AG09319 (cell line): ENCODE data around the gene CATSPER1.

Source experiments
- DNase-seq: peaks from one replicate; pipeline ENCODE4 v3.0.0-alpha.2; 2010; ENCODE audit warnings: low read depth; ENCODE audit errors: extremely low read depth
- TF ChIP-seq, protein P1 (sequence below): IDR thresholded peaks from 2 replicates; pipeline ENCODE4 v1.5.1; 2011; ENCODE audit warnings: low read depth, mild to moderate bottlenecking, inconsistent platforms, low read length, moderate library complexity

CATSPER1 gene

DNA sequence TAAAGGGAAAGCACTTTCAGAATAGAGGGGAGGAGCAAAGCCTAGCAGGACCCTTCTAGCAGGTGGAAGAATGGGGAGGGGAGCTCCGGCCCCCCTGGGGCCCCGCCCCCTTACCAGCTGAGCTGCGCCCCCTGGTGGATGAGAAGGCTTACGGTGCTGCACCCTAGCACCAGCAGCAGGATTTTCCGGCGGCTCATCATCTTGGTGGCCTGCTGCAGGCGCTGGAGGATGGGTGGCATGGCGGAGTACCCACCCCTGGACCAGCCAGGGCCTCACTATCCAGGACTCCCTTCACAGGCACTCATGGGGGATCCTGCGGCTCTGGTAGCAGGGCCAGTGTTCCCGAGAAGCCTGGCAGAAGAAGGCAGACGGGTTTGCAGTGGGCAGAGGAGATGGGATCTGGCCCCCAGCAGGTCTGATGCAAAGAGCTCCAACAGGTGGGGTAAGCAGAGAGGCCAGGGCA, 18.9 kb upstream of the CATSPER1 start:
- peak; percentile 43 for DNase-seq
- TF ChIP-seq, protein P1, sequence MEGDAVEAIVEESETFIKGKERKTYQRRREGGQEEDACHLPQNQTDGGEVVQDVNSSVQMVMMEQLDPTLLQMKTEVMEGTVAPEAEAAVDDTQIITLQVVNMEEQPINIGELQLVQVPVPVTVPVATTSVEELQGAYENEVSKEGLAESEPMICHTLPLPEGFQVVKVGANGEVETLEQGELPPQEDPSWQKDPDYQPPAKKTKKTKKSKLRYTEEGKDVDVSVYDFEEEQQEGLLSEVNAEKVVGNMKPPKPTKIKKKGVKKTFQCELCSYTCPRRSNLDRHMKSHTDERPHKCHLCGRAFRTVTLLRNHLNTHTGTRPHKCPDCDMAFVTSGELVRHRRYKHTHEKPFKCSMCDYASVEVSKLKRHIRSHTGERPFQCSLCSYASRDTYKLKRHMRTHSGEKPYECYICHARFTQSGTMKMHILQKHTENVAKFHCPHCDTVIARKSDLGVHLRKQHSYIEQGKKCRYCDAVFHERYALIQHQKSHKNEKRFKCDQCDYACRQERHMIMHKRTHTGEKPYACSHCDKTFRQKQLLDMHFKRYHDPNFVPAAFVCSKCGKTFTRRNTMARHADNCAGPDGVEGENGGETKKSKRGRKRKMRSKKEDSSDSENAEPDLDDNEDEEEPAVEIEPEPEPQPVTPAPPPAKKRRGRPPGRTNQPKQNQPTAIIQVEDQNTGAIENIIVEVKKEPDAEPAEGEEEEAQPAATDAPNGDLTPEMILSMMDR: peak; percentile 95

DNA sequence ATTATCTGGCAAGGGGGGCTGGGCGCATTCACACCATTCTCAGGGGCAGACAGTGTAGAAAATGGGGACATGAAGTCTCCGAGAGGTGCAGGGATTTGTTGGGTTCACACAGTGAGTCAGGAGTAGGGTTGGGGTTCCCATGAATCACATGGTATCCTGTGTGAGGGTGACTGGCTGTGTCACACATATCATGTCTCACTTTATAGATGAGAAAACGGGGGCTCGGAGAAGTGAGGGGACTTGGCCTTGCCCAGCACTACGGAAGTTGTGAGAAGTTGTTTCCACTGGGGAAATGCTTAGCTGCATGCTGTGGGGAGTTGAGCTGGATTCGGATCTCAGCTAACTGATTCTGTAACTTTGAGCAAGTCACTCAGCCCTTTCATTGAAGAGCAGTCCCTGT, 18.5 kb upstream of the CATSPER1 start:
- DNase-seq: no peak
- TF ChIP-seq, protein P1: no peak

DNA sequence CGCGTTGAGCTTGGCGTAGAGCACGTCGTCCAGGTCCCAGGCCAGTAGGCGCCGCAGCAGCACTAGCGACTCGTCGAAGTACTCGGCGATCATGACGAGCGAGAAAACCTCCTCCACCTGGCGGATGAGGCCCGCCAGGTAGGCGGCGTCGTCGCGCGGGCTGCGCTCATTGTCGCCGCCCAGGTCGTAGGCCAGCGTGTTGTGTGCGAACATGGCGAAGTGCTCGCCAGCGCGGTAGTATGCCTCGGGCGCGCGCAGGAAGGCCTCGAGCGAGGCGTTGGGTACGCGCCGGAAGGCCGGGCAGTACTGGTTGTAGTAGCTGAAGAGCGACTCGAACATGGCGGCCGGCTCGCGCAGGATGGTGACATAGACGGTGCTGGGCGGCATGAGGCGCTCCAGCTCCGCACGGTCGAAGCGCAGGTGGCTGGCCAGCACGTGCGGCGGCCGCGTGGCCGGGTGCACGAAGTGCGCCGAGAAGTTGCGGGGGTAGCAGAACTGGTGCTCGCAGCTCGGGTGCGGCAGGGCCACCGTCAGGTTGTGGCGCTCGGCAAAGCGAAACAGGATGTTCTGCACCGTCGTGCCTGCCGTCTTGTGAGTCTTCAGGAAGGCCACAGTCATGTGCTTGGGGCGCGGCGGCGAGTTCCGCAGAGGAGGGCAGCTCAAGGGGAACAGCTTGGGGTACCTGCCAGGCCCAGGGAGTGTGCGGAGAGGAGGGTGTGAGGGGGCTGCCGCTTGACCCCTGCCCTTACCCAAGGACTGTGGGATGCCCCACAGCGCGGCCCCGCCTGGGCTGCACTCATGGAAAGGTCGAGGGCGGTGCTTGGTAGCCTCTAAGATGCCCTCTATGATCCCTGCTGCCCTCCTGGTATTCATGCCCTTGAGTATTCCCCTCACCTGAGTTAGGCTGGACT, 17.0 kb upstream of the CATSPER1 start:
- DNase-seq: no peak
- TF ChIP-seq, protein P1: no peak

DNA sequence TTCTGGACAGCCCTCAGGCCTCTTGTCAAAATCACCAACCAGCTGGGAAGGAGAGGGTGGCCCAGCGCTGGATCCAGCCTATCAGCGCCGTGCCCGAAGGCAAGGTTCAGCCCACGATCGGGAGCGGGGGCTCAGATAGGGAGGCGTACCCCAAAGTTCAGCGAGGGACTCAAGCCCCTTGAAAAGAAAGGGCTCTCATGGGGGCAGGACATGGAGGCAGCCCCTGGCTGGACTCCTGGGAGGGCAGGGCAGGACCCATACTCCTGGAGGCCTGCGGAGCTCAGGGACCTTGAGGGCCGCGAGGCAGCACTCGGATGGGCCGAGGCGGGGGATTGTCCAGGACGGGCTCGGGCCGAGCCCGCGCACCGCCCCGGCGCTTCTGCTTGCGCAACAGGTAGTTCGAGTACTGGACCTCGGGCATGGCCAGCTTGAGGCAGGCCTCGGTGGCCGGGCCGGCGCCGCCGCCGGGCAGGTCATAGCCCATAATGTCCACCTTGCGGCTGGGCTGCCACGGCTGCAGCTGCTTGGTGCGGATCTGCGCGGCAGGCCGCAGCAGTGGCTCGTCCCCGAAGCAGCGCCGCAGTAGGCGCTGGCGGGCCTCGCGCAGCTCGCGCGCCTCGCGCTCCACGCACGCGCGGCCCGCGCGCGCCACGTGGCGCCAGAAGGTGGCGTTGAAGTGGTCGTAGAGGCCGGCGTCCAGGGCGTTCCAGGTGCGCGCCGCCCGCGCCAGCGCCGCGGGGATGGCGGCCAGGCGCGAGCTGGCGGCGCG, 16.1 kb upstream of the CATSPER1 start:
- no peak for DNase-seq
- TF ChIP-seq, protein P1: no peak

DNA sequence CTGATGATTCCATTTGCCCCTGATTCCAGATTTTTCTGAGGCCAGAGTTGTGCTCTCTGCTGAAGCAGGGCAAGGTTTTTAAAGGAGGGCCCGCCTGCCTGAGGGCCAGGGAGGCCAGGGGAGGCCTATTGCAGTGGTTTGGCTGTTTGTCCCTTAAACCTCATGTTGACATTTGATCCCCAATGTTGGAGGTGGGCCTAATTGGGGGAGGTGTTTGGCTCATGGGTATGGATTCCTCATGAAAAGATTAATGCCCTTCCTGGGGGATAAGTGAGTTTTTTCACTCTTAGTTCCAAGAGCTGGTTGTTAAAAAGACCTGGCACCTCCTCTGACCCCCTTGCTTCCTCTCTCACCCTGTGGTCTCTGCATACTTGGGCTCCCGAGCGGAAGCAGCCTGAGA, 13.5 kb upstream of the CATSPER1 start:
- no peak for DNase-seq
- TF ChIP-seq, protein P1: no peak

DNA sequence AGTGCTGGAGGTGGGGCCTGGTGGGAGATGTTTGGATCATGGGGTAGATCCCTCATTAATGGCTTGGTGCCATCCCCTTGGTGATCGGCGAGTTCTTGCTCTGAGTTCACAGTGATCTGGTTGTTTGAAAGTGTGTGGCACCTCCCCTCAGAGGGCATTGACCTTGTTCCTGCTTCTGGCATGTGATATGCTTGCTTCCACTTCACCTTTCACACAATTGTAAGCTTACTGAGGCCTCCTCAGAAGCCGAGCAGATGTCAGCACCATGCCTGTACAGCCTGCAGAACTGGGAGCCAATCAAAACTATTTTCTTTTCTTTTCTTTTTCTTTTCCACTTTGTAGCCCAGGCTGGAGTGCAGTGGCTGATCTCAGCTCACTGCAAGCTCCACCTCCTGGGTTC, 11.0 kb upstream of the CATSPER1 start:
- TF ChIP-seq, protein P1: no peak

DNA sequence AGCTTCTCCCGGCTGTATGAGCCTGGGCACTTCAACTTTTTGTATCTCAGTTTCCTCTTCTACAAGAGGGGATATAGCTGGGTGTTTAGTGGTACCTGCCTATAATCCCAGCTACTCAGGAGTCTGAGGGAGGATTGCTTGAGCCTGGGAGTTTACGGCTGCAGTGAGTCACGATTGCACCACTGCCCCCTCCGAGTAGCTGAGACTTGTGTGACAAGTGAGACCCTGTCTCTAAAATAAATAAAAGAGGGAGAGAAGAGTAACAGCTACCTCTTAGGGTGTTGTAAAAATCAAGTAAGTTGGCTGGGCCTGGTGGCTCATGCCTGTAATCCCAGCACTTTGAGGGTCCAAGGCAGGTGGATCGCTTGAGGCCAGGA, 10.0 kb upstream of the CATSPER1 start:
- TF ChIP-seq, protein P1: no peak
- no peak for DNase-seq

More for the DNA sequence above, 11.0 kb upstream of the CATSPER1 start:
- no peak for DNase-seq
